IPS-18c (cell line): ENCODE data around the gene SLC39A1.
"Not testable (repeated sequence)": the region's sequence is repeated elsewhere in the genome, so short reads cannot be mapped to it uniquely, and the experiment has no call there.

Experiments used
- H3K4me3 ChIP-seq: 2 replicates; pipeline ENCODE4 v1.7.0; 2013; ENCODE audit warnings: low read depth, mild to moderate bottlenecking, low read length, moderate library complexity; ENCODE audit not compliant: insufficient read depth
- H3K9me3 ChIP-seq: one replicate; pipeline ENCODE4 v1.6.1; 2013; ENCODE audit warnings: mild to moderate bottlenecking, low read length, moderate library complexity; ENCODE audit not compliant: control insufficient read depth, insufficient read depth

The SLC39A1 gene

GRCh38 chr1:153922972-153923925 lies 40.1 kb downstream of the SLC39A1 start, which contains the start of gene GATAD2B:
Gene GATAD2B, minus strand, starts transcription at chr1:153922972. Its CDS starts 94,625 bp downstream, at chr1:153828347.
- Histone ChIP-seq H3K9me3 (no peaks in the 10 kb centered on the region), H3K4me3 (peak within 1 kb of the TSS; percentile 87)

DNA sequence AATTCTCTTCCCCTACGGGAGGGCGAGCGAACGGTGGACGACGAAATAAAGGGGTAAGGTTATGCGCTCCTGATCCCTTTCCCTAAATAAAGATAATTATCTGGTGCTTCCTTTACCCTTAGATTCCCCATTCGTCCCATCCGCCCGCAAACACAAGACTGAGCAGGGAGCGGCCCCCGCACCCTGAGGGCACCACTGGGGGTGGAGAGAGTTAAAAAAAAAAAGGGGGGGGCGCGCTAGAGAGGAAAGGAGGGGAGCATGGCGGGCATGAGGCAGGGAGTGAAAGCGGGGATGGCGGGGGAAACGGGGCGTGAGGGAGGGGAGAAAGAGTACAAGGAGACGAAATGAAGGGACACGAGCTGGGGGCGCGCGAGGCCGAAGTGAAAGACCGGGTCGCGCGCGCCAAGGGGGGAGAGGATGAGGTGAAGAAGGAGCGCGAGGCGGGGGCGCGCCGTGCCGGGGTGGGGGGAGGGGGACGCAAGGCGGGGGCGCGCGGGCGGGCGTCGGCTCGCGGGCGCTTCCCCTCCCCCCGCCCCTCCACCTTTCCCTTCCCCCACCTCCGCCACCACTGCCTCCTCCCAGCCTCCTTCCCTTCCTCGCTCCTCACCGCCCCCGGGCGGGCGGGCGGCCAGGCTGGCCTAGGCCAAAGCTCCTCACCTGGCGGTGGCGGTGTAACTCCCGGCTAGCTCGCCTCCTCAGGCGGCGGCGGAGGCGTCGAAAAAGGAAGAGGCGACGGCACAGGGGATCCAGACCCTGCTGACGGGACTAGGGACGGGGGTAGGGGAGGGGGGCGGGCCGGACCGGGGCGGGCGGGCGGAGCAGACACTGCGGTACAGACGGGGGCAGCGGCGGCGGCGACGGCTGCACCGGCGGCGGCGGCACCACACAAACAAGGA lies 41.0 kb downstream of the SLC39A1 start:
- no peaks in the 10 kb centered on the region for H3K9me3 ChIP-seq
- H3K4me3 ChIP-seq, result peak overlapping the region; percentile 71

DNA sequence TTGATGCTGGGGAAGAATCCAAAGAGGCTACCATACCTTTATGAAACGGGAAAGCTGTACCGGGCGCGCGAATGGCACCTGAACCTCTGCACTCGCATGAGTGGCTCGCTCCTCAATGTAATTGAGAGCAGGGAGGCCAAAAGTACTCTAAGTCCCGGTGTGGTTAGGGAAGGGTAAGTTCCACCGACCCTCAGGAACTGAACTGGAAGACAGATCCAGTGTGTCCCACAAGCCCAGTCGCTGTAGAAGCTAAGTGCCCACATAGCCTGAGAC lies 41.6 kb downstream of the SLC39A1 start:
- Histone ChIP-seq H3K9me3 (no peaks in the 10 kb centered on the region), H3K4me3 (peak overlapping the region; percentile 71)

- Histone ChIP-seq H3K4me3 (peak overlapping the region; percentile 71), H3K9me3 (no peaks in the 10 kb centered on the region)
Observed at GRCh38 chr1:153921080-153921802, 42.1 kb downstream of the SLC39A1 start.

DNA sequence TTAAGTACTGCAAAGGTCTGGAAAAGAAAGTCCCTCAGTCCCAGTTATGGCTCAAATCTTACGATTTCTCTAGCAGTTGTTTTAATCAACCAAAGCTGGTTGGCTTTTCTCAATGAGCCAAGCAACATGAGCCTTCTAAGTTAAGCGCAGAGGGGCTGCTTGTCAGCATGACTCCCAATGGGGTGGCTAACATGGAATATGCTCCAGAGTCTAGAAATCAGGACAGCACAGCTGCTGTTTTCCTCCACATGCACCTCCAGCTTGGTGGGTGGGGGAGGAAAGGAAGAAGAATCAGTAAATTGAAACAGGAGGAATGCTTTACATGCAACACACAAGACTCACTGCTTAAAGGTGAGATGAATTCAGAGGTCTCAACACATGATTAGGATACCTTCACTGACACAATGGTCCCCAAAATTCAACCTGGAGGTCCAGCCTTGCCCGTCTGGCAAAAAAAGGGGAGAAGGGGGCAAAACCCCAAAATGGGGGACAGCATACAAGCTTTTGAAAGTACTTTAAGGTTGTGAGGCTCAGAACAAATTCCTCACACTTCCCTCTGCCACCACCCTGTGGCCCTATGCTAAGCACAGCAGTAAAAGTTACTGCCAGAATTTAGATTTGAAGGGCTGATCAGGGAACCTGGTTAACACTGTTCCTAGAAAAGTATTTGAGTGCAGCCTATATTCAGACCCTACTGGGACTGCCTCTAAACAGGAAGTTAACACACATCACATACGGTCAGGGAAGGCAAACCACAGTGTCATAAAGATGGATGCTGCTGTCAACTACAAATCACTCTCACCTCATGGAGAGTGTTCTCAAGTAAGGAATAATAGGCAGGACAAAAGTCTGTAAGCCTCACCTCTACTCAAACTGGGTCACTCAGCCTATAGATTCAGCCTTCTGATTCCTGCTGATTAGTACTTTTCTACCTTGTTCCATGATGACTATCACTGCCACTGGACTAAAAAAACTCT lies 43.2 kb downstream of the SLC39A1 start:
- no peaks in the 10 kb centered on the region for H3K9me3 ChIP-seq
- 0 out of 2 replicates have a peak overlapping the region, but pooled peaks have one; percentile 2 for H3K4me3 ChIP-seq

- no peak overlapping the region for H3K4me3 ChIP-seq
- no peaks in the 10 kb centered on the region for H3K9me3 ChIP-seq
Observed at GRCh38 chr1:153916297-153916696, 47.0 kb downstream of the SLC39A1 start.

- Histone ChIP-seq H3K4me3 (no peak overlapping the region), H3K9me3 (peaks cover 2% of the 10 kb centered on the region)
Observed at GRCh38 chr1:153912349-153912748, 51.0 kb downstream of the SLC39A1 start.

GRCh38 chr1:153910560-153910959 lies 52.8 kb downstream of the SLC39A1 start:
- H3K9me3 ChIP-seq, H3K4me3 ChIP-seq: not testable (repeated sequence)
